K562 (cell line): ENCODE results near the gene CS. TPM values are rescaled to one million over a fixed set of nuclear protein-coding genes. Genes with fewer than 3 reads are reported as not detected.

Experiments
- BRD9 ChIP-seq: fragments of 450-650 bp; IDR thresholded peaks from 2 replicates; pipeline ENCODE4 v1.6.1; 2018; ENCODE audit warnings: low read depth; ENCODE audit not compliant: partially characterized antibody
- CC2D1A ChIP-seq: fragments of 450-650 bp; IDR thresholded peaks from 2 replicates; pipeline ENCODE4 v1.6.1; 2017; ENCODE audit warnings: mild to moderate bottlenecking
- CHAMP1 ChIP-seq: fragments of 450-650 bp; IDR thresholded peaks from 2 replicates; pipeline ENCODE4 v1.6.1; 2016; ENCODE audit warnings: mild to moderate bottlenecking
- COPS2 ChIP-seq: fragments of 450-650 bp; conservative IDR thresholded peaks from 2 replicates; pipeline ENCODE4 v1.6.1; 2016; ENCODE audit warnings: mild to moderate bottlenecking, moderate library complexity
- DDX20 ChIP-seq: fragments of 450-650 bp; IDR thresholded peaks from 2 replicates; pipeline ENCODE4 v1.6.1; 2016; ENCODE audit warnings: missing genetic modification characterization, low read depth, mild to moderate bottlenecking, missing compliant biosample characterization, moderate library complexity
- MCM5 ChIP-seq: fragments of 450-650 bp; IDR thresholded peaks from 2 replicates; pipeline ENCODE4 v1.6.1; 2016; ENCODE audit warnings: low read depth
- MED1 ChIP-seq: sonication (generic); formaldehyde crosslinking; IDR thresholded peaks from 2 replicates; pipeline ENCODE4 v1.8.1; 2023; ENCODE audit warnings: missing genetic modification reagents, borderline replicate concordance
- MEF2A ChIP-seq: IDR thresholded peaks from 2 replicates; pipeline ENCODE4 v1.6.1; 2011; ENCODE audit warnings: low read depth, mild to moderate bottlenecking, low read length, moderate library complexity; ENCODE audit not compliant: control insufficient read depth
- MTA2 ChIP-seq: fragments of 450-650 bp; IDR thresholded peaks from 2 replicates; pipeline ENCODE4 v1.6.1; 2016; ENCODE audit warnings: low read depth
- NFIC ChIP-seq: fragments of 450-650 bp; IDR thresholded peaks from 2 replicates; pipeline ENCODE4 v1.6.1; 2017; ENCODE audit warnings: mild to moderate bottlenecking, inconsistent platforms
- NR1H2 ChIP-seq: sonication (generic); formaldehyde crosslinking; IDR thresholded peaks from 2 replicates; pipeline ENCODE4 v1.4.0; 2020; ENCODE audit warnings: mild to moderate bottlenecking, missing genetic modification reagents
- SIRT6 ChIP-seq: IDR thresholded peaks from one replicate; pipeline ENCODE4 v1.6.1; 2012; ENCODE audit warnings: low read depth, mild to moderate bottlenecking, control low read depth, inconsistent platforms, low read length, moderate library complexity
- SP1 ChIP-seq: sonication (generic); formaldehyde crosslinking; IDR thresholded peaks from 2 replicates; pipeline ENCODE4 v1.8.1; 2022; ENCODE audit warnings: mild to moderate bottlenecking, missing genetic modification reagents
- U2AF2 ChIP-seq: fragments of 200-400 bp; formaldehyde crosslinking; optimal IDR thresholded peaks from 2 replicates; pipeline ENCODE3; 2017; ENCODE audit warnings: low read depth, mild to moderate bottlenecking, low read length
- XRCC5 ChIP-seq: fragments of 200-400 bp; formaldehyde crosslinking; IDR thresholded peaks from 2 replicates; pipeline ENCODE4 v1.6.1; 2017; ENCODE audit warnings: low read depth, mild to moderate bottlenecking, low read length
- ZBTB5 ChIP-seq: fragments of 450-650 bp; IDR thresholded peaks from 2 replicates; pipeline ENCODE4 v1.6.1; 2017; ENCODE audit warnings: antibody characterized with exemption
- ZC3H4 ChIP-seq: sonication (generic); formaldehyde crosslinking; IDR thresholded peaks from 2 replicates; pipeline ENCODE4 v1.9.0; 2021; ENCODE audit warnings: missing genetic modification reagents, borderline replicate concordance
- ZNF551 ChIP-seq: fragments of 250-450 bp; sonication (Bioruptor Pico); IDR thresholded peaks from 2 replicates; pipeline ENCODE4 v1.5.0; 2021; ENCODE audit warnings: mild to moderate bottlenecking, moderate library complexity
- polyA plus RNA-seq, 8 experiments: library from polyadenylated mRNA; depleted of rRNA in 4 of 8; stranded (reverse) in 5 of 8; unstranded in 3 of 8; fragments of >200 nt; fragmentation: Nextera tagmentation in 2 of 8; fragmentation: Illumina TruSeq in 1 of 8; extraction: Ambion mirVana in 2 of 8; extraction: Trizol in 1 of 8; gene quantifications; 2 replicates each; pipeline versions ENCODE4 v1.2.1 to v1.2.3, GENCODE V29; 2011 to 2014; ENCODE audit warnings: inconsistent platforms in 1 of 8, missing spikeins in 1 of 8
- total RNA-seq, 7 experiments: library from RNA; depleted of rRNA in 6 of 7; stranded (reverse); fragments of >200 nt in 6 of 7; fragmentation: Illumina TruSeq in 2 of 7; extraction: Trizol in 2 of 7; gene quantifications; 2 replicates each; pipeline versions ENCODE4 v1.2.1 to v1.2.3, GENCODE V29; 2011 to 2021; ENCODE audit warnings: low replicate concordance in 1 of 7
- TF ChIP-seq, protein P1 (sequence below): fragments of 450-650 bp; IDR thresholded peaks from 2 replicates; pipeline ENCODE4 v1.6.1; 2014; ENCODE audit warnings: low read depth, mild to moderate bottlenecking, moderate library complexity, borderline replicate concordance
- TF ChIP-seq, protein P2 (sequence below): fragments of 200-800 bp; sonication (Bioruptor generic); IDR thresholded peaks from 2 replicates; pipeline ENCODE4 v1.6.1; 2017; ENCODE audit warnings: missing genetic modification characterization, missing compliant biosample characterization

The CS gene
- total and polyA plus RNA-seq, 9 of the 15 experiments (the other 6 are each of a cell fraction or from before 2014, with no cell fraction given), result 99.9 to 390 (median 149) TPM

GRCh38 chr12:56299853-56300643 lies at the start of gene CS (continued):
- TF ChIP-seq, protein P1, sequence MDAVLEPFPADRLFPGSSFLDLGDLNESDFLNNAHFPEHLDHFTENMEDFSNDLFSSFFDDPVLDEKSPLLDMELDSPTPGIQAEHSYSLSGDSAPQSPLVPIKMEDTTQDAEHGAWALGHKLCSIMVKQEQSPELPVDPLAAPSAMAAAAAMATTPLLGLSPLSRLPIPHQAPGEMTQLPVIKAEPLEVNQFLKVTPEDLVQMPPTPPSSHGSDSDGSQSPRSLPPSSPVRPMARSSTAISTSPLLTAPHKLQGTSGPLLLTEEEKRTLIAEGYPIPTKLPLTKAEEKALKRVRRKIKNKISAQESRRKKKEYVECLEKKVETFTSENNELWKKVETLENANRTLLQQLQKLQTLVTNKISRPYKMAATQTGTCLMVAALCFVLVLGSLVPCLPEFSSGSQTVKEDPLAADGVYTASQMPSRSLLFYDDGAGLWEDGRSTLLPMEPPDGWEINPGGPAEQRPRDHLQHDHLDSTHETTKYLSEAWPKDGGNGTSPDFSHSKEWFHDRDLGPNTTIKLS, result no peak
- TF ChIP-seq MEF2A (no peak), NFIC (peak; percentile 100), SIRT6 (no peak), NR1H2 (no peak), CHAMP1 (no peak), MCM5 (no peak), MED1 (CRISPR knock-in tag) (no peak), ZNF551 (no peak), ZC3H4 (CRISPR knock-in tag) (no peak), SP1 (CRISPR knock-in tag) (peak; percentile 70), BRD9 (no peak), ZBTB5 (no peak), MTA2 (no peak), CC2D1A (no peak), XRCC5 (peak; percentile 44; the same call in 1 of the 2 replicates), U2AF2 (no peak), COPS2 (no peak), DDX20 (tag) (no peak)
- TF ChIP-seq, protein P2, sequence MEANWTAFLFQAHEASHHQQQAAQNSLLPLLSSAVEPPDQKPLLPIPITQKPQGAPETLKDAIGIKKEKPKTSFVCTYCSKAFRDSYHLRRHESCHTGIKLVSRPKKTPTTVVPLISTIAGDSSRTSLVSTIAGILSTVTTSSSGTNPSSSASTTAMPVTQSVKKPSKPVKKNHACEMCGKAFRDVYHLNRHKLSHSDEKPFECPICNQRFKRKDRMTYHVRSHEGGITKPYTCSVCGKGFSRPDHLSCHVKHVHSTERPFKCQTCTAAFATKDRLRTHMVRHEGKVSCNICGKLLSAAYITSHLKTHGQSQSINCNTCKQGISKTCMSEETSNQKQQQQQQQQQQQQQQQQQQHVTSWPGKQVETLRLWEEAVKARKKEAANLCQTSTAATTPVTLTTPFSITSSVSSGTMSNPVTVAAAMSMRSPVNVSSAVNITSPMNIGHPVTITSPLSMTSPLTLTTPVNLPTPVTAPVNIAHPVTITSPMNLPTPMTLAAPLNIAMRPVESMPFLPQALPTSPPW (CRISPR knock-in tag), result peak; percentile 91
